ENCODE measurements around the gene KLHL29. TPM values are rescaled to one million over a fixed set of nuclear protein-coding genes. Genes with fewer than 3 reads are reported as not detected.

Gene KLHL29
- polyA plus RNA-seq, 3 donors, result 0.03 TPM; not detected in 2

- Mint-ChIP-seq H3K36me3 (no peaks in the 10 kb centered on the region), H3K9me3 (peaks cover 0 to 16% (median 8%) of the 10 kb centered on the region in 7 donors), H3K4me1 (no peaks in the 10 kb centered on the region), H3K27me3 (ENCODE audit: low read depth in 3 of 3) (peaks cover 0 to 5% (median 2%) of the 10 kb centered on the region in 3 donors), H3K4me3 (no peak overlapping the region), H3K27ac (no peak overlapping the region)
- Histone ChIP-seq H3K9me3 (replicated peaks in 1 of 2; ENCODE audit: control insufficient read depth in 1 of 2, insufficient read depth in 1 of 2, low read length in 2 of 2) (peaks cover 0 to 9% of the 10 kb centered on the region in 2 donors), H3K4me2 (replicated peaks; ENCODE audit: extremely low read depth, low read length, poor library complexity, severe bottlenecking) (no peak overlapping the region), H3K36me3 (replicated peaks in 1 of 2; ENCODE audit: control insufficient read depth in 1 of 2, insufficient read depth in 2 of 2, low read length in 2 of 2) (no peaks in the 10 kb centered on the region), H4K20me1 (ENCODE audit: insufficient read depth, low read length) (no peaks in the 10 kb centered on the region), H3K79me2 (ENCODE audit: insufficient read depth, low read length) (no peaks in the 10 kb centered on the region), H3K27ac (ENCODE audit: low read depth in 1 of 2, low read length in 2 of 2) (no peak overlapping the region), H3K4me3 (replicated peaks in 1 of 3; ENCODE audit: low read depth in 2 of 3, low read length in 3 of 3) (no peak overlapping the region), H3K27me3 (ENCODE audit: control insufficient read depth in 2 of 2, insufficient read depth in 2 of 2, low read length in 2 of 2) (no peaks in the 10 kb centered on the region), H2AFZ (ENCODE audit: insufficient read depth, low read depth, low read length, poor library complexity, severe bottlenecking) (no peak overlapping the region), H3K9ac (ENCODE audit: insufficient read depth, low read length, poor library complexity, severe bottlenecking) (no peak overlapping the region), H3K4me1 (ENCODE audit: control insufficient read depth in 1 of 2, insufficient read depth in 2 of 2, low read length in 2 of 2) (no peaks in the 10 kb centered on the region)
- no peak for DNase-seq
- 97% methylated on average over 19 of the region's 24 CpGs for WGBS (ENCODE audit: insufficient coverage)
- TF ChIP-seq CTCF (IDR thresholded peaks at IDR 0.05), result no peak
- intact Hi-C loops (cut with micrococcal nuclease), result no loop called here
Observed at GRCh38 chr2:23642516-23642915, 257.5 kb downstream of the KLHL29 start.

GRCh38 chr2:23645230-23645808 lies 260.3 kb downstream of the KLHL29 start:
- peaks cover 0 to 5% (median 5%) of the 10 kb centered on the region in 3 donors for H3K27me3 Mint-ChIP-seq (ENCODE audit: low read depth in 3 of 3)

More at GRCh38 chr2:23645230-23645808, 260.3 kb downstream of the KLHL29 start:
- H3K4me1 Mint-ChIP-seq, result no peaks in the 10 kb centered on the region
- DNase-seq, result no peak
- Histone ChIP-seq H3K4me1 (ENCODE audit: control insufficient read depth in 1 of 2, insufficient read depth in 2 of 2, low read length in 2 of 2) (no peaks in the 10 kb centered on the region), H3K4me2 (replicated peaks; ENCODE audit: extremely low read depth, low read length, poor library complexity, severe bottlenecking) (no peak overlapping the region), H4K20me1 (ENCODE audit: insufficient read depth, low read length) (no peaks in the 10 kb centered on the region), H2AFZ (ENCODE audit: insufficient read depth, low read depth, low read length, poor library complexity, severe bottlenecking) (no peak overlapping the region), H3K27ac (ENCODE audit: low read depth in 1 of 2, low read length in 2 of 2) (no peak overlapping the region), H3K27me3 (ENCODE audit: control insufficient read depth in 2 of 2, insufficient read depth in 2 of 2, low read length in 2 of 2) (no peaks in the 10 kb centered on the region), H3K4me3 (replicated peaks in 1 of 3; ENCODE audit: low read depth in 2 of 3, low read length in 3 of 3) (no peak overlapping the region), H3K9ac (ENCODE audit: insufficient read depth, low read length, poor library complexity, severe bottlenecking) (no peak overlapping the region), H3K79me2 (ENCODE audit: insufficient read depth, low read length) (no peaks in the 10 kb centered on the region), H3K36me3 (replicated peaks in 1 of 2; ENCODE audit: control insufficient read depth in 1 of 2, insufficient read depth in 2 of 2, low read length in 2 of 2) (no peaks in the 10 kb centered on the region), H3K9me3 (replicated peaks in 1 of 2; ENCODE audit: control insufficient read depth in 1 of 2, insufficient read depth in 1 of 2, low read length in 2 of 2) (peaks cover 0 to 9% of the 10 kb centered on the region in 2 donors)
- TF ChIP-seq CTCF (IDR thresholded peaks at IDR 0.05), result no peak
- H3K9me3 Mint-ChIP-seq, result peaks cover 0 to 11% (median 7%) of the 10 kb centered on the region in 7 donors
- no peak overlapping the region for H3K27ac Mint-ChIP-seq
- intact Hi-C loops (cut with micrococcal nuclease), result no loop called here
- no peak overlapping the region for H3K4me3 Mint-ChIP-seq
- WGBS (ENCODE audit: insufficient coverage), result 90% methylated on average over 5 of the region's 10 CpGs
- H3K36me3 Mint-ChIP-seq, result no peaks in the 10 kb centered on the region
